Thoracic aorta (tissue), 2 donors: ENCODE data around the gene SH3TC1. TPM values are rescaled to one million over a fixed set of nuclear protein-coding genes. Genes with fewer than 3 reads are reported as not detected.

Experiments
- ATAC-seq: fragments of 150-250 bp; one replicate; pipeline ENCODE4 v1.8.0; 2017; ENCODE audit warnings: low read depth; ENCODE audit not compliant: insufficient number of reproducible peaks, low FRiP score
- DNase-seq: peaks from one replicate; pipeline ENCODE4 v3.0.0-alpha.2; 2020; ENCODE audit warnings: low spot score
- H3K27ac ChIP-seq, 2 donors: fragments of 200-600 bp; sonication (generic); 1 replicate in 1 of 2; 2 replicates in 1 of 2; pipeline ENCODE4 v1.5.1; 2016; ENCODE audit warnings: mild to moderate bottlenecking in 2 of 2, moderate library complexity in 2 of 2
- H3K27me3 ChIP-seq: fragments of 200-600 bp; sonication (generic); replicated peaks from 2 replicates; pipeline ENCODE4 v1.6.0; 2016; ENCODE audit warnings: mild to moderate bottlenecking; ENCODE audit not compliant: insufficient read depth
- H3K36me3 ChIP-seq: fragments of 200-600 bp; sonication (generic); one replicate; pipeline ENCODE4 v1.5.1; 2016
- H3K4me1 ChIP-seq, 2 donors: fragments of 200-600 bp; sonication (generic); 1 replicate in 1 of 2; 2 replicates in 1 of 2; pipeline versions ENCODE4 v1.5.1 to v1.6.0; 2016; ENCODE audit warnings: low read depth in 2 of 2, mild to moderate bottlenecking in 1 of 2; ENCODE audit not compliant: control insufficient read depth in 1 of 2
- H3K4me3 ChIP-seq: fragments of 200-600 bp; sonication (generic); 2 replicates; pipeline ENCODE4 v1.5.1; 2016; ENCODE audit warnings: mild to moderate bottlenecking
- H3K9me3 ChIP-seq: fragments of 200-600 bp; sonication (generic); 2 replicates; pipeline ENCODE4 v1.5.1; 2016
- CTCF ChIP-seq: fragments of 200-600 bp; sonication (generic); IDR thresholded peaks from one replicate; pipeline ENCODE4 v1.5.1; 2019; ENCODE audit warnings: antibody characterized with exemption
- total RNA-seq, 2 donors: library from RNA; depleted of rRNA; stranded (reverse); fragments of >200 nt; gene quantifications; one replicate each; pipeline versions ENCODE4 v1.1.0 to v1.2.3, GENCODE V29; 2016

Gene SH3TC1
- total RNA-seq, 2 donors from 2014 or later: 63.2 to 68.6 TPM

- Histone ChIP-seq H3K4me1 (peaks cover 16 to 51% of the 10 kb centered on the region in 2 donors), H3K36me3 (no peaks in the 10 kb centered on the region), H3K9me3 (no peaks in the 10 kb centered on the region), H3K27ac (no peak overlapping the region), H3K27me3 (no peaks in the 10 kb centered on the region), H3K4me3 (no peak overlapping the region)
- no peak for TF ChIP-seq CTCF
- ATAC-seq (no peak), DNase-seq (no peak)
Observed at GRCh38 chr4:8280158-8280875, 81.2 kb downstream of the SH3TC1 start.

- H3K4me1 ChIP-seq: peaks cover 13 to 44% of the 10 kb centered on the region in 2 donors
Observed at GRCh38 chr4:8280876-8281440, 81.9 kb downstream of the SH3TC1 start.

GRCh38 chr4:8281519-8282133, 82.5 kb downstream of the SH3TC1 start:
- Histone ChIP-seq H3K27me3 (no peaks in the 10 kb centered on the region), H3K4me1 (peaks cover 9 to 38% of the 10 kb centered on the region in 2 donors), H3K9me3 (no peaks in the 10 kb centered on the region), H3K4me3 (no peak overlapping the region), H3K27ac (peak overlapping the region; percentile 2 to 17), H3K36me3 (no peaks in the 10 kb centered on the region)
- DNase-seq (no peak), ATAC-seq (no peak)
- TF ChIP-seq CTCF: no peak

More at GRCh38 chr4:8280876-8281440, 81.9 kb downstream of the SH3TC1 start:
- Histone ChIP-seq H3K36me3 (no peaks in the 10 kb centered on the region), H3K4me3 (no peak overlapping the region), H3K27me3 (no peaks in the 10 kb centered on the region), H3K9me3 (no peaks in the 10 kb centered on the region), H3K27ac (no peak overlapping the region)
- ATAC-seq: no peak
- TF ChIP-seq CTCF: no peak
- DNase-seq: no peak

DNA sequence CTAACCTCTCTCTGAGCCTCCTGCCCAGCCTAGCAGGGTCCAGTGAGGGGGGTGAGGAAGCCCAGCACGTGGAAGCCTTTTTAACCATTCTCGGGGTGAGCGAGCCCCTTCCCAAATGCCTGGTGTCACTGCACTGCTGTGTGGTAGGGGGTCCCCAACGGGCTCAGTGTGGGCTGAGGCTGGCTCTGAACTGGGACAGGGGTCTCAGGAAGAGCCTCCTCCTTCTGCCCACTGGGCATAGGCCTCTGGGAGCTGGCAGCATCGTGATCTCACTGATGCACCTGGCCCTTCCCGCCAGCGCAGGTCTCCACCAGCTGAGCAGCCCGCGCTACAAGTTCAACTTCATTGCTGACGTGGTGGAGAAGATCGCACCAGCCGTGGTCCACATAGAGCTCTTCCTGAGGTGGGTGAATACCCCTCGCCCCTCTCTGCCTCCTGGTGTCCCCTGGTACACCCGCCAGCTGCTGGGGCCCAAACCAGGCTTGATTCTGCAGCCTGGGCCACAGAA, 83.1 kb downstream of the SH3TC1 start:
- DNase-seq: no peak
- H3K4me1 ChIP-seq: peaks cover 8 to 32% of the 10 kb centered on the region in 2 donors
- H3K27ac ChIP-seq: peak overlapping the region; percentile 2 to 17

More for the DNA sequence above, 83.1 kb downstream of the SH3TC1 start:
- Histone ChIP-seq H3K4me3 (no peak overlapping the region), H3K9me3 (no peaks in the 10 kb centered on the region), H3K36me3 (no peaks in the 10 kb centered on the region), H3K27me3 (no peaks in the 10 kb centered on the region)
- ATAC-seq: no peak
- no peak for TF ChIP-seq CTCF
